RPMI8226 (cell line): ENCODE measurements around the gene KCNA4.
"Not testable (repeated sequence)": the region's sequence is repeated elsewhere in the genome, so short reads cannot be mapped to it uniquely, and the experiment has no call there.

Source experiments
- DNase-seq: peaks from one replicate; pipeline ENCODE4 v3.0.0-alpha.2; 2015

Gene KCNA4

GRCh38 chr11:30016588-30017363, at the start of gene KCNA4:
KCNA4 (minus strand) TSS chr11:30017030; CDS start chr11:30012678, 4,352 bp downstream.
- DNase-seq: no peak

GRCh38 chr11:30062103-30062502, 45.3 kb upstream of the KCNA4 start:
- no peak for DNase-seq

- no peak for DNase-seq
Measured at GRCh38 chr11:30059172-30059815, 42.5 kb upstream of the KCNA4 start.

GRCh38 chr11:30049214-30049613, 32.4 kb upstream of the KCNA4 start:
- DNase-seq: no peak

- DNase-seq: peak; percentile 15
Measured at GRCh38 chr11:30046578-30046945, 29.7 kb upstream of the KCNA4 start.

- DNase-seq: no peak
Measured at GRCh38 chr11:30045921-30046577, 29.2 kb upstream of the KCNA4 start.

- no peak for DNase-seq
Measured at GRCh38 chr11:30045144-30045543, 28.3 kb upstream of the KCNA4 start.

GRCh38 chr11:30041171-30041570, 24.3 kb upstream of the KCNA4 start:
- no peak for DNase-seq

GRCh38 chr11:30034746-30035145, 17.9 kb upstream of the KCNA4 start:
- not testable (repeated sequence) for DNase-seq

- not testable (repeated sequence) for DNase-seq
Measured at GRCh38 chr11:30034166-30034565, 17.3 kb upstream of the KCNA4 start.

GRCh38 chr11:30025396-30026139, 8.7 kb upstream of the KCNA4 start:
- no peak for DNase-seq

GRCh38 chr11:30023074-30023473, 6.2 kb upstream of the KCNA4 start:
- no peak for DNase-seq

GRCh38 chr11:30019481-30019880, 2.7 kb upstream of the KCNA4 start:
- no peak for DNase-seq

GRCh38 chr11:30018495-30018894, 1.7 kb upstream of the KCNA4 start:
- no peak for DNase-seq

- DNase-seq: no peak
Measured at GRCh38 chr11:30017445-30017895, 640 bp upstream of the KCNA4 start.

- DNase-seq: no peak
Measured at GRCh38 chr11:30015725-30016412, 961 bp downstream of the KCNA4 start.

- DNase-seq: no peak
Measured at GRCh38 chr11:30012346-30012745, 4.5 kb downstream of the KCNA4 start.

GRCh38 chr11:30009060-30009459, 7.8 kb downstream of the KCNA4 start:
- DNase-seq: no peak

- DNase-seq: no peak
Measured at GRCh38 chr11:30006876-30007275, 10.0 kb downstream of the KCNA4 start.

- no peak for DNase-seq
Measured at GRCh38 chr11:30002157-30002785, 14.6 kb downstream of the KCNA4 start.

GRCh38 chr11:30000986-30001750, 15.7 kb downstream of the KCNA4 start:
- no peak for DNase-seq
